Stimulated activated CD8-positive, alpha-beta memory T cell treated with anti-CD3 and anti-CD28 coated beads, Interleukin-12 subunit alpha, Interleukin-12 subunit beta, amount 100 ng/mL, for 24 hours (primary cell): ENCODE data around the gene PIH1D1.
"Not testable (repeated sequence)": the region's sequence is repeated elsewhere in the genome, so short reads cannot be mapped to it uniquely, and the experiment has no call there.

Source experiments
- DNase-seq: peaks from one replicate; pipeline ENCODE4 v3.0.0-alpha.2; 2020; ENCODE audit errors: extremely low read depth

Gene PIH1D1

GRCh38 chr19:49456326-49456725 is 4.7 kb upstream of the PIH1D1 start:
- no peak for DNase-seq

- no peak for DNase-seq
Observed at GRCh38 chr19:49455773-49456172, 4.2 kb upstream of the PIH1D1 start.

GRCh38 chr19:49453757-49454240 is 2.2 kb upstream of the PIH1D1 start:
- no peak for DNase-seq

GRCh38 chr19:49453013-49453756 is 1.6 kb upstream of the PIH1D1 start, which contains the start of gene ALDH16A1:
TSS of gene ALDH16A1 (plus strand) at chr19:49453225. CDS start at chr19:49453332, 107 bp downstream.
- peak; percentile 95 for DNase-seq

- no peak for DNase-seq
Observed at GRCh38 chr19:49450405-49450804, 1.2 kb downstream of the PIH1D1 start.

- DNase-seq: no peak
Observed at GRCh38 chr19:49448432-49448786, 3.2 kb downstream of the PIH1D1 start.

- no peak for DNase-seq
Observed at GRCh38 chr19:49447485-49448431, 3.9 kb downstream of the PIH1D1 start.

GRCh38 chr19:49445997-49446396 is 5.6 kb downstream of the PIH1D1 start:
- no peak for DNase-seq

- DNase-seq: not testable (repeated sequence)
Observed at GRCh38 chr19:49444100-49444700, 7.4 kb downstream of the PIH1D1 start.

GRCh38 chr19:49443366-49444099 is 8.1 kb downstream of the PIH1D1 start:
- peak; percentile 84 for DNase-seq

GRCh38 chr19:49442771-49443365 is 8.7 kb downstream of the PIH1D1 start:
- DNase-seq: no peak

GRCh38 chr19:49442354-49442753 is 9.3 kb downstream of the PIH1D1 start:
- no peak for DNase-seq

- DNase-seq: no peak
Observed at GRCh38 chr19:49441960-49442350, 9.7 kb downstream of the PIH1D1 start.

GRCh38 chr19:49441210-49441959 is 10.2 kb downstream of the PIH1D1 start, which contains the start of gene SLC17A7:
TSS of gene SLC17A7 (minus strand) at chr19:49441527. CDS start at chr19:49441379, 148 bp downstream.
- DNase-seq: no peak

- DNase-seq: no peak
Observed at GRCh38 chr19:49440439-49441209, 11.0 kb downstream of the PIH1D1 start.

GRCh38 chr19:49439836-49440235 is 11.8 kb downstream of the PIH1D1 start:
- DNase-seq: no peak

GRCh38 chr19:49438261-49438660 is 13.4 kb downstream of the PIH1D1 start:
- DNase-seq: no peak

- DNase-seq: no peak
Observed at GRCh38 chr19:49437231-49437630, 14.4 kb downstream of the PIH1D1 start.

GRCh38 chr19:49436381-49437017 is 15.1 kb downstream of the PIH1D1 start:
- DNase-seq: no peak
